Left kidney (tissue), 2 donors: ENCODE results near the gene RNF220. TPM values are rescaled to one million over a fixed set of nuclear protein-coding genes. Genes with fewer than 3 reads are reported as not detected.
"Not testable (repeated sequence)": the region's sequence is repeated elsewhere in the genome, so short reads cannot be mapped to it uniquely, and the experiment has no call there.

Experiments used
- DNase-seq: peaks from one replicate; pipeline ENCODE4 v3.0.0-alpha.2; 2013
- polyA plus RNA-seq: library from polyadenylated mRNA; unstranded; fragments of 120-200 nt; gene quantifications from one replicate; pipeline ENCODE4 v1.2.1, GENCODE V29; 2013; ENCODE audit not compliant: insufficient read length

RNF220 gene
- polyA plus RNA-seq, 1 donor, result 80.5 TPM

GRCh38 chr1:44549510-44549909, 144.5 kb downstream of the RNF220 start:
- DNase-seq, result no peak

- no peak for DNase-seq
Measured at GRCh38 chr1:44553127-44553758, 148.2 kb downstream of the RNF220 start.

- no peak for DNase-seq
Measured at GRCh38 chr1:44553771-44554170, 148.7 kb downstream of the RNF220 start.

- no peak for DNase-seq
Measured at GRCh38 chr1:44554706-44555105, 149.7 kb downstream of the RNF220 start.

- DNase-seq, result no peak
Measured at GRCh38 chr1:44557778-44558177, 152.7 kb downstream of the RNF220 start.

GRCh38 chr1:44558883-44559282, 153.8 kb downstream of the RNF220 start:
- DNase-seq, result no peak

- no peak for DNase-seq
Measured at GRCh38 chr1:44559330-44559729, 154.3 kb downstream of the RNF220 start.

- DNase-seq, result no peak
Measured at GRCh38 chr1:44559913-44560312, 154.9 kb downstream of the RNF220 start.

GRCh38 chr1:44560696-44561095, 155.6 kb downstream of the RNF220 start:
- not testable (repeated sequence) for DNase-seq

- DNase-seq, result no peak
Measured at GRCh38 chr1:44565259-44565750, 160.2 kb downstream of the RNF220 start.

GRCh38 chr1:44565833-44566232, 160.8 kb downstream of the RNF220 start:
- DNase-seq, result no peak

- DNase-seq, result no peak
Measured at GRCh38 chr1:44566281-44567046, 161.4 kb downstream of the RNF220 start.

- no peak for DNase-seq
Measured at GRCh38 chr1:44568128-44568900, 163.3 kb downstream of the RNF220 start.

- DNase-seq, result no peak
Measured at GRCh38 chr1:44569491-44569890, 164.4 kb downstream of the RNF220 start.

- no peak for DNase-seq
Measured at GRCh38 chr1:44571712-44572571, 166.9 kb downstream of the RNF220 start.

GRCh38 chr1:44572572-44572879, 167.5 kb downstream of the RNF220 start:
- DNase-seq, result no peak

GRCh38 chr1:44575396-44575795, 170.3 kb downstream of the RNF220 start:
- DNase-seq, result no peak

GRCh38 chr1:44576456-44577150, 171.5 kb downstream of the RNF220 start:
- DNase-seq, result peak; percentile 53

GRCh38 chr1:44581205-44581604, 176.2 kb downstream of the RNF220 start:
- no peak for DNase-seq

- DNase-seq, result peak; percentile 46
Measured at GRCh38 chr1:44584167-44584566, 179.1 kb downstream of the RNF220 start.

- no peak for DNase-seq
Measured at GRCh38 chr1:44585315-44585920, 180.4 kb downstream of the RNF220 start.
